ENCODE measurements around the gene TGFBR3.

DNA sequence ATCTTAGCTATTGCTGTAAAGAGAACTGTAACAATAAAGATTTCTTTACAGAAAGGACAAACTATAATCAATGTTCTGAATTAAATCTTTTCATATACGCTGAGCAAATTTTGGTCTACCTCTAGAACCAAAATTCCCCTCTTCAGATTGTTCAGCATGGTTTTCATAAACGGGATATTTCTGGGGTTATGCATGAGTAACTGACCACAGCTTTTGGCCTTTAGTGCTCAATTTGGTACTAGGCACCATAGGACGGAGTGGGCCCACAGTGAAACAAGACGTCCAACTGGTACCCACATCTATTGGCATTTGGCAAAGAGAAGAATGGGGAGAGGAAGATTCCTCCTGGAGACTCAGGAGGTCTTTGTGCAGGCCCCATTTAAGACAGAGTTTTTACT, 184.5 kb downstream of the TGFBR3 start:
- TF ChIP-seq, protein P1, sequence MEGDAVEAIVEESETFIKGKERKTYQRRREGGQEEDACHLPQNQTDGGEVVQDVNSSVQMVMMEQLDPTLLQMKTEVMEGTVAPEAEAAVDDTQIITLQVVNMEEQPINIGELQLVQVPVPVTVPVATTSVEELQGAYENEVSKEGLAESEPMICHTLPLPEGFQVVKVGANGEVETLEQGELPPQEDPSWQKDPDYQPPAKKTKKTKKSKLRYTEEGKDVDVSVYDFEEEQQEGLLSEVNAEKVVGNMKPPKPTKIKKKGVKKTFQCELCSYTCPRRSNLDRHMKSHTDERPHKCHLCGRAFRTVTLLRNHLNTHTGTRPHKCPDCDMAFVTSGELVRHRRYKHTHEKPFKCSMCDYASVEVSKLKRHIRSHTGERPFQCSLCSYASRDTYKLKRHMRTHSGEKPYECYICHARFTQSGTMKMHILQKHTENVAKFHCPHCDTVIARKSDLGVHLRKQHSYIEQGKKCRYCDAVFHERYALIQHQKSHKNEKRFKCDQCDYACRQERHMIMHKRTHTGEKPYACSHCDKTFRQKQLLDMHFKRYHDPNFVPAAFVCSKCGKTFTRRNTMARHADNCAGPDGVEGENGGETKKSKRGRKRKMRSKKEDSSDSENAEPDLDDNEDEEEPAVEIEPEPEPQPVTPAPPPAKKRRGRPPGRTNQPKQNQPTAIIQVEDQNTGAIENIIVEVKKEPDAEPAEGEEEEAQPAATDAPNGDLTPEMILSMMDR (IDR thresholded peaks at IDR 0.05 in 8 of 11, conservative IDR thresholded peaks at IDR 0.05 in 3 of 11): no peak
- no peak for TF ChIP-seq POLR2A (IDR thresholded peaks at IDR 0.05)
